Glutamatergic neuron (in vitro differentiated cells): Measurements from ENCODE around the gene VSTM5. TPM values are rescaled to one million over a fixed set of nuclear protein-coding genes. Genes with fewer than 3 reads are reported as not detected.

Experiments
- DNase-seq: peaks from one replicate; pipeline ENCODE4 v3.0.0; 2022
- H3K27ac Mint-ChIP-seq: one replicate; pipeline ENCODE4 v1.8.0; 2020; ENCODE audit warnings: mild to moderate bottlenecking, mixed read lengths, inconsistent platforms; ENCODE audit not compliant: unreplicated experiment
- H3K27me3 Mint-ChIP-seq: one replicate; pipeline ENCODE4 v1.8.0; 2020; ENCODE audit warnings: mild to moderate bottlenecking, moderate library complexity, mixed read lengths, inconsistent platforms; ENCODE audit not compliant: unreplicated experiment
- H3K36me3 Mint-ChIP-seq: one replicate; pipeline ENCODE4 v1.8.0; 2020; ENCODE audit warnings: mild to moderate bottlenecking, mixed read lengths, inconsistent platforms; ENCODE audit not compliant: unreplicated experiment
- H3K4me1 Mint-ChIP-seq: one replicate; pipeline ENCODE4 v1.8.0; 2020; ENCODE audit warnings: mild to moderate bottlenecking, low read depth, mixed read lengths, inconsistent platforms; ENCODE audit not compliant: unreplicated experiment
- H3K4me3 Mint-ChIP-seq: one replicate; pipeline ENCODE4 v1.8.0; 2020; ENCODE audit warnings: mild to moderate bottlenecking, mixed read lengths, inconsistent platforms; ENCODE audit not compliant: unreplicated experiment
- H3K9me3 Mint-ChIP-seq: one replicate; pipeline ENCODE4 v1.8.0; 2020; ENCODE audit warnings: mild to moderate bottlenecking, moderate library complexity, mixed read lengths, inconsistent platforms; ENCODE audit not compliant: unreplicated experiment
- CTCF ChIP-seq: fragments of 200-600 bp; sonication (generic); IDR thresholded peaks from one replicate; pipeline ENCODE4 v1.5.0; 2021; ENCODE audit not compliant: partially characterized antibody, unreplicated experiment
- total RNA-seq: library from RNA; stranded (reverse); fragmentation: NEBNext Ultra II Directional; extraction: Animal tissue kit (Norgen Biotek cat#: 25700); gene quantifications from one replicate; pipeline ENCODE4 v1.2.1, GENCODE V29; 2021; ENCODE audit not compliant: unreplicated experiment

The VSTM5 gene
- total RNA-seq, 1 donor from 2014 or later = 2.0 TPM

GRCh38 chr11:93823210-93823609, 27.2 kb downstream of the VSTM5 start:
- no peaks in the 10 kb centered on the region for H3K27me3 Mint-ChIP-seq
- no peak overlapping the region for H3K4me3 Mint-ChIP-seq
- no peak for TF ChIP-seq CTCF
- no peak overlapping the region for H3K27ac Mint-ChIP-seq
- no peaks in the 10 kb centered on the region for H3K36me3 Mint-ChIP-seq
- no peak for DNase-seq
- H3K9me3 Mint-ChIP-seq = peaks cover 2% of the 10 kb centered on the region
- H3K4me1 Mint-ChIP-seq = peaks cover 14% of the 10 kb centered on the region

GRCh38 chr11:93822359-93822758, 28.1 kb downstream of the VSTM5 start:
- no peaks in the 10 kb centered on the region for H3K36me3 Mint-ChIP-seq
- no peak overlapping the region for H3K27ac Mint-ChIP-seq
- no peak overlapping the region for H3K4me3 Mint-ChIP-seq
- H3K27me3 Mint-ChIP-seq = no peaks in the 10 kb centered on the region
- DNase-seq = no peak
- no peak for TF ChIP-seq CTCF
- peaks cover 17% of the 10 kb centered on the region for H3K4me1 Mint-ChIP-seq
- H3K9me3 Mint-ChIP-seq = peaks cover 2% of the 10 kb centered on the region

GRCh38 chr11:93821617-93822016, 28.8 kb downstream of the VSTM5 start:
- Mint-ChIP-seq H3K4me1 (peaks cover 17% of the 10 kb centered on the region), H3K27me3 (no peaks in the 10 kb centered on the region), H3K27ac (no peak overlapping the region), H3K4me3 (no peak overlapping the region), H3K36me3 (no peaks in the 10 kb centered on the region), H3K9me3 (peaks cover 2% of the 10 kb centered on the region)
- no peak for DNase-seq
- TF ChIP-seq CTCF = no peak

GRCh38 chr11:93820847-93821246, 29.6 kb downstream of the VSTM5 start:
- no peak for TF ChIP-seq CTCF
- no peaks in the 10 kb centered on the region for H3K27me3 Mint-ChIP-seq
- H3K36me3 Mint-ChIP-seq = no peaks in the 10 kb centered on the region
- peaks cover 2% of the 10 kb centered on the region for H3K9me3 Mint-ChIP-seq
- H3K27ac Mint-ChIP-seq = peak overlapping the region; percentile 67
- peaks cover 17% of the 10 kb centered on the region for H3K4me1 Mint-ChIP-seq
- no peak overlapping the region for H3K4me3 Mint-ChIP-seq
- no peak for DNase-seq

- Mint-ChIP-seq H3K4me1 (peaks cover 17% of the 10 kb centered on the region), H3K36me3 (no peaks in the 10 kb centered on the region), H3K9me3 (peaks cover 2% of the 10 kb centered on the region), H3K4me3 (no peak overlapping the region), H3K27me3 (no peaks in the 10 kb centered on the region), H3K27ac (peak overlapping the region; percentile 67)
- no peak for TF ChIP-seq CTCF
- no peak for DNase-seq
These were observed 30.3 kb downstream of the VSTM5 start for GRCh38 chr11:93819966-93820695.
